CD4-positive, alpha-beta T cell treated with Interleukin-4 for 4 hours (primary cell): ENCODE measurements around the gene CRISP2.
"Not testable (repeated sequence)": the region's sequence is repeated elsewhere in the genome, so short reads cannot be mapped to it uniquely, and the experiment has no call there.

Experiments used
- DNase-seq: peaks from one replicate; pipeline ENCODE4 v3.0.0-alpha.2; 2020

The CRISP2 gene, protein sequence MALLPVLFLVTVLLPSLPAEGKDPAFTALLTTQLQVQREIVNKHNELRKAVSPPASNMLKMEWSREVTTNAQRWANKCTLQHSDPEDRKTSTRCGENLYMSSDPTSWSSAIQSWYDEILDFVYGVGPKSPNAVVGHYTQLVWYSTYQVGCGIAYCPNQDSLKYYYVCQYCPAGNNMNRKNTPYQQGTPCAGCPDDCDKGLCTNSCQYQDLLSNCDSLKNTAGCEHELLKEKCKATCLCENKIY

DNA sequence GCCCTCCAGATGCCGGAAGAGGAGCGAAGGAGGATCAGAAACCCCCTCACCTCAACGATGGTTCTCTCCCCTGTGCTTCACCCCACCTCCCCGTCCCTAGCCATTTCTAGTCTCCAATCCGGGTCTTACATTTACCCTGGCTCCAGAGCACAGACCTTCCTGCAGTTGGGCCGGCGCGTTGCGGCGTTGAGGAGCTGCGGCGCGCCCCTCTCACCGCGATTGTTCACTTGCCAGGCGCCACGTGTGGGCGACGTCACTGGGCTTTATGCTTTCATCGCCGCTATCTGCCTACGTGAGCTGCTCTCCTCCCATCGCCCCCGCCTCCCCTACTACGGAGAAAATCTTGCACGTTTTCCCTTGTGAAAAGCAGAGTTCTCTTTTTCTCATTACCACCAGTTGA lies at the start of gene CRISP2:
TSS of gene CRISP2 (minus strand) at position 198 of the 400 bp plus-strand sequence. CDS start 4,347 bp downstream, outside the sequence.
- no peak for DNase-seq

GRCh38 chr6:49744259-49744658 lies 30.9 kb upstream of the CRISP2 start, which contains the start of gene CRISP3:
Gene CRISP3, minus strand, starts transcription at chr6:49744388. Its CDS starts 21 bp downstream, at chr6:49744367.
- DNase-seq, result no peak

GRCh38 chr6:49743429-49743828 lies 30.1 kb upstream of the CRISP2 start:
- DNase-seq, result no peak

DNA sequence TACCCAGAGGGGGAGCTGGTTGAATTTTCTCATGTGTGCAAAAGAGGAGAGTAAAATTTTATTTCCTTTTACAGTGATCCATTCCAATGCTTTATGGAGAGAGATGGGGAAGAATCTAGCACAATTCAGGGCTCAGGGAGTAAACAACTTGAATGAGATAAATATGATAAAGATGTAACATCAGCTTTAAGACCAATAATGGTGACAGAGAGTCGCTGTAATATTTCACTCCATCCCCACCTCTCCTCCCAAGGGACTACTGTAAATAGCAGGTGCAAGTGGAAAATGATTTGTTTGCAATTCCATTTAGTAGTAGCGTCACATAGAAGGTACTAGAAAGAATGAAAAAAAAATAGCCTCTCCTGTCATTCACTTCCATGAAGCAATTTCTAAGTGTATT lies 26.1 kb upstream of the CRISP2 start:
- DNase-seq, result no peak

DNA sequence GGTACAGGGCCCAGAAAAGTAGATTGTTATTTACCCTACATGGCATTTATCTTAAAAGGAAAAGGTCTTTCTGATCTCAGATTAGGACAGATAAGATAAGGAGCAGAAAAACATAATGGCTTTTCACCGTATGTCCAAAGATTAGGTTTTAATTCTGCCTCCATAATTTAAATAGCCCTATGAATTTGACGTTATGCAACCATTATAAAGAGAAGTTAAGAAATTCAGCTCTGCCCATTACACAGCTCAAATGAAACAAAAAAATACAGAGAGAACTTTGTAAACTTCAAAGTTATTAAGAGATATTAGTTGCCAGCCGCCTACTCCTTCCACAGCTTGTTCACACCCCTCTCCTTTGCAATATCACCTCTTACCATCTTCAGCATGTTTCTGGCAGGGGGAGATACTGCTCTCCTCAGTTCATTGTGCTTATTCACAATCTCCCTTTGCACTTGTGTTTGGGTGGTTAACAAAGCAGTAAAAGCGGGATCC lies 22.7 kb upstream of the CRISP2 start:
- DNase-seq, result no peak

- DNase-seq, result no peak
Observed at GRCh38 chr6:49733680-49734079, 20.3 kb upstream of the CRISP2 start.

DNA sequence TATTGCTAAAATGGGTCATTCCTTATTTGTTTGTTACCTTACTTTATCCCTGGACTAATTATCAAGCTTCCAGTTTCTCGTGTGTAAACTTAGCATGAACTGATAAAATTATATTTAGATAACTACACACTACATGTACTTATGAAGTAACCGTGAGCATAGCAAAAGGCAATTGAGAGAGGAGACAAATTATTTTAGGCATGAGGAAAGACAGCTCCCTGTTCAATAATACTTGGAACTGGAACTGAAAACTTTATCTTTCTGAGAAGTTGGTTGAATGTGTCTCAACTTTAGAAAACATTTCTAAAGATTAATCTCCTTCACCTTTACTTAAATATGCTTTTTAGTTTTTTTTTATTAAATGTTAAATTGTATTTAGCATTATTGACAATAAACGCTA lies 19.4 kb upstream of the CRISP2 start:
- no peak for DNase-seq

DNA sequence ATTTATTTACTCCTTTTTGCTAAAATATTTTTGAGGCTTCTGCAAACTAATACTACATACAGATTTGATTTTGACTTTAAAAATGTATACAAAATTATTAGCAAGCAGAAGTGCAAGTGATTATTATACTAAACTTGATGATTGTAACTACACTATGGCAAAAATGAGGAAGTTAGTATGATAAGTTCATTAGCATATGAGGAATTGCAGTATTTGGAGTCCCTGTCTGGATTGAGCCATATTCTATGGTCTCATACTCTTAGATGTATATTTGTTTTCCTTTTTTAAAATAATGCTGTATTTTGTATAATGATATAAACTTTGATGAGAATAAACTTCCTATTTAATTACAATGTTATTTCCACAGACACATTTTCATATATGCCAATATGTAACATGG lies 16.9 kb upstream of the CRISP2 start:
- no peak for DNase-seq

DNA sequence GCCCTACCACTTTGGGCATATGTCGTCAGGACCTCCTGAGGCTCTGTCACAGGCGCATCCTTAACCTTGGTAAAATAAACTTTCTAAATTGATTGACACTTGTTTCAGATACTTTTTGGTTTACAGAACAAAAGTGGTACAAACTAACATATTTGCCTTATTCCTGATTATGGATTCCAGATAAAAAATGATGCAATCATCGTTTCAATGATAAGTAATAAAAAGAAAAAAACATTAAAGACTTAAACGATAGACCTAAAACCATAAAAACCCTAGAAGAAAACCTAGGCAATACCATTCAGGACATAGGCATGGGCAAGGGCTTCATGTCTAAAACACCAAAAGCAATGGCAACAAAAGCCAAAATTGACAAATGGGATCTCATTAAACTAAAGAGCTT lies 10.6 kb upstream of the CRISP2 start:
- DNase-seq, result not testable (repeated sequence)

- no peak for DNase-seq
Observed at GRCh38 chr6:49721297-49721696, 8.0 kb upstream of the CRISP2 start.

DNA sequence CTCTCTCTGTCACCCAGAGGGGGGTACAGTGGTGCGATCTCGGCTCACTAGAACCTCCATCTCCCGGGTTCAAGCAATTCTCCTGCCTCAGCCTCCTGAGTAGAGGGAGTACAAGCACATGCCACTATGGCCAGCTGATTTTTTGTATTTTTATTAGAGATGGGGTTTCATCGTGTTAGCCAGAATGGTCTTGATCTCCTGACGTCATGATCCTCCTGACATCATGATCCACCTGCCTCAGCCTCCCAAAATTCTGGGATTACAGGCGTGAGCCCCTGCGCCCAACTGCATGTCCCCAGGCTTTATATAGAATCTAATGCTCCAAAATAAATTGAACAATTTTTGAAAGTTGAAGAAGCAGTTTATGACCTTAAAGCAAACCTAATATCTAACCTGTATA lies 7.0 kb upstream of the CRISP2 start:
- no peak for DNase-seq

DNA sequence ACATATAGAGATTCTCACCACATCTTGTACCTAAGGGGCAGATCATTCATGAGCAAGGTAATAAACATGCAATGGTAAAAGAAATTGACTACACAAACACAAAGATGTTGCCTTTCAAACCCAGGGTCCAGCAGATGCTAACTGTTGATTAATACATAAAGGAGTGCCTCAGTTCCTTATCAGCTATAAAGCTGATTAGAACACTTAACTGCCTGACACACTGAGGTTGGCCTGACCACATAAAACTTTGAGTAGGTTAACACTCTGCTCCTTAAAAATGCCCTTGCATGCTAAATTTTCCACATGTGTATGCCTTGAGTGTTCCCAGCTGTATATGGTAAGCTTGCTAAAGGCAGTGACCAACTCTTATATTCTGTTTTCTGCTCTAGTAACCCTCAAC lies 14.9 kb downstream of the CRISP2 start:
- DNase-seq, result no peak

DNA sequence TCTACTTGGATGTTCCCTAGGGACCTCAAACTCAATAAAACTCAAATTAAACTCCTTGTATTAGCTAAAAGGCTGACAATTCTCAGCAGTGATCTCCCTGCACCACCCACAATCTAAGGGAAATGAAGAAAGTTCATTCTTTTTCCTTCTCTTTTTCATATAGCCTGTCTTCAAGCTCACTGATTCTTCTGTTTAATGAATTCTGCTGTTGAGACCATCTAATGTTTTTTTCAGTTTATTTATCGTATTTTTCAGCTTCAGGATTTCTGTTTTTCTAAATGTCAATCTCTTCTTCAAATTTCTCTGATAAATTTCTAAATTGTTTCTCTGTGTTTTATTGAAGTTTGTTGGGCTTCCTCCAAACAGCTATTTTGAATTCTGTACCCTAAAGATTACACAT lies 19.8 kb downstream of the CRISP2 start:
- DNase-seq, result no peak

- no peak for DNase-seq
Observed at GRCh38 chr6:49692534-49692933, 20.8 kb downstream of the CRISP2 start.

DNA sequence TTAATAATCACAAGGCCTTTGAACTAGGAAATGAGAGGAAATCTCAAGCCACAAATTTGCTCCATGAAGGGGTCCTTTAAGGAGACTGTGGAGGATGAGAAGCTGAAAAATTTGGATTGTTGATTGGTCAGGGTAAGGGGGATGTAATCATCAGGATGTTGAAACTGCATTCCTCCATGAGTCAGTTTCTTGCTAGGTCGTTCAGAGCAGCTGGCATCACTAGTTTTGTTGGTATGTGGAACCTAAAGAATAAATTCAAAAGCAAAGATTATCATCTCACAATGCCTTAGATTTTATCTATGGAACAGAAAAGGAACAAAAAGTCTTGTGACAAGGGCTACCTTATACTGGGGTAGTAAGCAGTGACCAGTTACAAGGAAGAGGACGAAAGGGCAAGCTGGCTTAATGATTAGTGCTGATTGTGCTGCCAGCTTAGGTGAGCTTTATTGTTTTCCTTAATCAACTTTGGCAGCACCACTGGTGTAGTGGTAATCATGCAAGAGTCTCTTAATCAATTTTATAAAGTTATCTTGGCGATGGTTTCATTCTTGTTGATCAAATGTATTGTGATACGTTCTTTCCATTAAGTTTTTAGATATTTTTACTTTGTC lies 36.6 kb downstream of the CRISP2 start:
- no peak for DNase-seq

- DNase-seq, result no peak
Observed at GRCh38 chr6:49675816-49676215, 37.5 kb downstream of the CRISP2 start.

DNA sequence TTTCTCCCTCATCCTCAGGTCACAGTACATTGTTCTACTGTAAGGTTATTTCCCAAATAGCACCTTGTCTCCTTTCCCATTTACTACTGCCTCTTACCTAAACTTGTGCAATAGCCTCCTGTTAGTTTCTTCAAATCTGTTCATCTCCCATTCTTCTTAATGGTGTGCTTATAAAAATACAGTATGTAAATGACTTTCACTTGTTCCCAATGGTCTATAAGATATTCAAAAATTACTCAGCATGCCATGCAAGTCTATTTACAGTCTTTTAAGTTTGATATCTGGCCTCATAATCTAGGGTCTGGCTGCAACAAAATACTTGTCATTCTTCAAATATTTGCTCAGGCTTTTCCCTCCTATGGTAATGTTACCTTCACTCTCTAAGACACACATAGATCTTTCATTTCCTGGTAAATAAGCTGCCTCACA lies 45.2 kb downstream of the CRISP2 start:
- DNase-seq, result no peak

DNA sequence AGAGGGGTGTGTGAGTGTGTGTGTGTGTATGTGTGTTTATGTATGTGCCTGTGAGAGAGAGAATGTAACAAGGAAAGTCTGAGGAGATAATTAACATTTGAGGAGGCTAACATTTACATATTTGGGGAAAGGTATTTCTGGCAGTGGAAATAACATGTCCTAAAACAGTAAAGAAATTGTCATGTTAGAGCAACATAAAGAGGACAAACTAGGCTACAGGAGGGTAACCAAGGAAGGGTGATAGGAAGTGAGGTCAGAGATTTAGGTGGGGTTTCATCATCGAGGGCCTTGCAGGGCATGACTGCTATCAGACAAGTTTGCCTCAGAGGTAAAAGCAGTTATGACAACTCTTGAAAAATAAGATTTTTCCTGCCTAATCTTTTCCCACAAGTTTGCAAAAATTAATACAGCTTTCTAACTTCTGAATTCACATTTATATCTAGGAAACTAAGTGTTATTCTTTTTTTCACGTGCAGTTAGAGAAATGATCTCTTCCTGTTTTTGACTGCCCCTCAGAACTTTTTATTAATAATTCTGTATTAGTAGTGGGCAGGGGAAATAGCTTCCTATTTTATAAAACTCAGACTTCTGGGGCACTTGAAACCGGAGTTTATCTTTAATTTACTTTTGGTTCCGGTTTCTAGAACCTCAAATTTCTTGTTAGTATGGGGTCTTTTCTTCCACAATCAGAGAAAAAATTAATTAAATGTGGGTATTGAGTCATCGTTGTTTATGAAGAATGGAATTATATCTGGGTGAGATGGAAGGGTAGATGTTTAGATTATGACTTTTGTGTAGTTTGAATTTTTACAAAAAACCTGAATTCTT lies 46.2 kb downstream of the CRISP2 start:
- no peak for DNase-seq

DNA sequence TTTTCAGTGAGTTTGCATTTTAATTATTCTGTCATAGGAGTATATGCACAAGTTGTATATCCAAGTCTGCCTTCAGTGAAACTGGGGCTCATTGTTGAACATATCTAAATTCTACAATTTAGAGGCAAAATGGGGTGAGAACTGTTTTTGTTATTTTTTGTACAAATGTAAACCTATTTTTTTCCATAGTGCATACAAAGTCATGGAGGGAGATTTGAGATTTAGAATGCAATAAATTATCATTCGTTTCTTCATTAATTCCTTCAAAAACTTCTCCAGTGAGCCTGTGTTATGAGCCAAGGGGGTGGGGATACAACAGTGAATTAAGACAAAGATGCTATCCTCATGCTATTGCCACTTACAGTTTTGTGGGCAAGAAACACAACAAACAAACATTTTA lies 46.9 kb downstream of the CRISP2 start:
- no peak for DNase-seq

DNA sequence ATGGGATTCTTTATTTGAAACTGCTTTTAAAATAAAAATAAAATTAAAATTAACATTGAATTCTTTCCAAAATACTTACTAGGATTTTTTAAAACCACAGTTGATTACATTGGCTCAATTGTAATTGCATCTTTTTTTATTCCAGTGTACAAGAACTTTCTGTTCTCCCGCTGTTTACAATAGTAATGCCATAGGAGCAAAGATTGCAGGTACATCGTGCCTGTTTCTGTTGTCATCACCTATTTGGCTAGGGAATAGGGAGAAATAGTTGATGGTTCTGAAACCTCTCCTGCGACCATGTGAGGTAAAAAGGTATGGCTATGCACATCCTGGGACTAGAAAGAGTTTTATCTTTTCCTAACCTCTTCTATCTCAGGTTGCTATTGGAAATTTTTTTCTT lies 48.5 kb downstream of the CRISP2 start:
- DNase-seq, result no peak

DNA sequence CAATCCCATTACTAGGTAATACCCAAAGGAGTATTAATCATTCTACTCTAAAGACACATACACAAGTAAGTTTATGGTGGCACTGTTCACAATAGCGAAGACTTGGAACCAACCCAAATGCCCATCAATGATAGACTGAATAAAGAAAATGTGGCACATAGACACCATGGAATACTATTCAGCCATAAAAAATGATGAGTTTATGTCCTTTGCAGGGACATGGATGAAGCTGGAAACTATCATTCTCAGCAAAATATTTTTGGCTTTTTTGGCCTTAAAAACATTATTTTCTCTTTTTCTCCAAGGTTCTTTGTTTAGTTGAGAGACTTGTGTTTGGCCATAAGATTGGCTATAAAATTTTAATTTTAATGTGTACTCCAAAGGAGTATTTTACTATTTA lies 49.3 kb downstream of the CRISP2 start:
- not testable (repeated sequence) for DNase-seq

GRCh38 chr6:49662892-49663261 lies 50.5 kb downstream of the CRISP2 start:
- no peak for DNase-seq

DNA sequence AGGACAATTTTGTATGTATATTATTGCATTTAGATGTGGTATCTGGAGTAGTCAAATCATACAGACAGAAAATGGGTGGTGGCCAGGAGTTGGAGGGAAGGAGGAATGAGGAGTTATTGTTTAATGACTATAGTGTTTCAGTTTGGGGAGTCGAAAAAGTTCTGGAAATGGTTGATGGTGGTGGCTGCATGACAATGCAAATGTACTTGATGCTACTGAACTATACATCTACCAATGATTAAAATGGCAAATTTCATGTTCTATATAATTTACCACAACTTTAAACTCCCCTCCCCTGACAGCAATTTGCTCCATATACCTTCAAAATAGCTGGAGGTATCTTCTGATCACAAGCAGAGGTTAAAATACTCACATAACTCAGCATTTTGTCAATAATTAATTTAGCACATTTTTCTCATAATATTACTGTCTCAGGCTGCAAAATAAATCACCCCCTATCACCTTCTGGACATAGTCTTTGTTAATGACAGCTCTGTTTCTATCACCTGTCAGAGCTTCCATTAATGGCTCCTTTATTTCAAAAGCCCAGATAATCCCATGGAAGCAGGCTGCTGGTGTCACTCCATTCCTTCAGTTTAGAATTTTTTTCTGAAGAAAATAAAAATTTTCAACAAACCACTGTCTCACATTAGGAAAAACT lies 51.0 kb downstream of the CRISP2 start:
- no peak for DNase-seq
